NCI-H1105 (cell line): Measurements from ENCODE around the gene STAT3.
A peak's percentile ranks its signal among the peaks of the same experiment; 100 is the strongest.
"Not testable (repeated sequence)": the region's sequence is repeated elsewhere in the genome, so short reads cannot be mapped to it uniquely, and the experiment has no call there.

Source experiments
- DNase-seq: peaks from one replicate; lab custom pipeline; 2025; lab: John Stamatoyannopoulos, UW

The STAT3 gene

DNA sequence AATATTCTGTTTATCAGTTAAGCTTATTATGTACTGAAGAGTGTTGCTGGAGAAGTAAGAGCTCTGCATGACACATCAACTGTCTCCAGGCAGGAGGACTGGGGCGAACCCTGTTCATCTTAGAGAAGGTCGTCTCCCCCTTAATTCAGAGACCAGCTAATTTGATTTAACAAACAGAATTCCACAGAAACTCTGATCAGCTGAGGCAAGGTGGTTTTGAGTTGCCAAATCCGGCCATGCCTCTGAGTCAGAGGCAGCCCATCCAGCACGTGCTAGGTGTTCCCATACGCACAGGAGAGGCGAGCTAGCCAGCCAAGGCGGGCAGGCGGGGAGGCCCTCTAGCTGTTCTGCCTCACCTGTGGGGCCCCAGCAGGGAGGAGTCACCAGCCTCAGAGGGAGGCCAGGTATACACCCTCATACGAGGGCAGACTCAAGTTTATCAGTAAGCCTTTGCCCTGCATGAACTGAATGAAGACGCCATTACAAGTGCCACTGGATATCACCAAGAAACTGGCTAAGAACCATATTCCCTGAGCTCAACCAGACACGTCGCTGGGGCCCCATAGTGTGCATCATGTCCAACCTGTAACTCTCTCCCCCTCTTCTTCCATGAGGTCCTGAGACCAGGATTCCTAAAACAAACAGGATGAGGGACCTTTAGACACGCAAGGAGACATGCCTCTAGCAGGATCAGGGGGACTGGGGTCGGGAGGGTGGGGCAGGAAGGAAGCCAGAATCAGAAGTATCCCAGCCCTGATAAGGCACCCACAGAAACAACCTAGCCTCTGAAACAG is 74.3 kb downstream of the STAT3 start:
- no peak for DNase-seq

DNA sequence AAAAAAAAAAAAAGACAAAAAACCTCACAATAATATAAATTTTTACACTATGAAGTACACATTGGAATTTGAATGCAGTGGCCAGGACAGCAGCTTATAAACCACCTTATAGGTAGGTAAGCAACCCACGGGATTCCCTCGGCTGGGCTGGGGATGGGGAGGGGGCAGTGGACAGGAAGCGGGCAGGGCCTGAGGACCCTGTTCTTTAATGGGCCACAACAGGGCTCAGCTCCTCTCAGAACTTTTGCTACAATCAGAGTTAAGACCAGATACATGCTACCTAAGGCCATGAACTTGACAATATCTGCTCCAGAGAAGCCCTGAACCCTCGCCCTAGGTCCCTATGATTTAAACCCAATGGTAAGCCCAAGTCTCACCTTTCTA is 74.9 kb downstream of the STAT3 start:
- DNase-seq: no peak

DNA sequence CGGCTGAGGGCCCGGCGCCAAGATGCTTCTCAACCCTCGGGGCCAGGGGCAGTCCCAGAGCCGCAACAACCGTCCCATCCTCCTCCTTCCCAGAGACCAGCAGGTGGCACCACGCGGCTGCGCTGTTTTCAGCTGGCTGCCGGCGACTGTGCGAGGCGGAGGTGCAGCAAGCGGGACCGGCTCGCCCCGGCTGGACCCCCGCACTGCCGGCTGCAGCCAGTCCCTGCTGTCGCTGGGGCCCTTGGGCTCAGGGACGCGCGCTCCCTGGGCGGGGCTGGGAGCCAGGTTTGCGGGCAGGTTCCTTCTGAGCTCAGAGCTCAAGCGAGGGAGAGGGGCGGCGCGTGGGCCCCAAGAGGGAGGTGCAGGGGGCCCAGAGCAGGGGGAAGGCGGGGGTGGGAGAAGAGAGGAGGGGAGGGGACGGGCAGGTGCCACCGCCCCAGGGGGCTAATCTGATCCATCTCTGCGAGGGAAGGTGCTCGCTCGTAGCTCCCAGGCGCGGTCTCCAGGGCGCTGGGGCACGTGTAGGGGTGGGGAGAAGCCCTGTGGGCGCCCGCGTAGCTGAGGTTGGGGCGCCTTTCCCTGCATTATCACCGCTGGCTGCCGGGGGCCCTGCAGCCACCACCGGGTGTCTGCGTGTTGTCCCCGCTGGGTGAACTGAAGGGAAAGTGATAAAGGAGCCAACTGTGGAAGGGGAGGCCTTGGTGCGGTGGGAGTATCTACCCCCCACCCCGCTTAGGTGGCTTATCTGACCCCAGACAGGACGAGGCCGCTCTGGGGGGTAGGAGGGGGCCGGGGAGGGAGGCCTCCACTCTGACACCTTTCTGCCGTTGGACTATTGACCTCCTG is 75.7 kb downstream of the STAT3 start:
- peak; percentile 87 for DNase-seq

DNA sequence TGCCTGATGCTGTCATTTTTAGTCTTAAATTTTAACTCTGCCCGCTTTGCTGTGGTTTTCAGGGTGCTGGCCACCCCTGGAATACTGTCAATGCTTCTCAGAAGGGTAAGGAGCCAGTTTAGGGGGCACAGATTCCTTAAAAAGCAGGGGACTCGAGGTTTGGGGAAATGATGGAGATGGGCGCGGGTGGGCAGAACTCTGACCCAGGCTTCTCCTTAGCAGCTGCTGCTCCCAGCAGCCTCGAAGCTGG is 76.3 kb downstream of the STAT3 start:
- DNase-seq: no peak

DNA sequence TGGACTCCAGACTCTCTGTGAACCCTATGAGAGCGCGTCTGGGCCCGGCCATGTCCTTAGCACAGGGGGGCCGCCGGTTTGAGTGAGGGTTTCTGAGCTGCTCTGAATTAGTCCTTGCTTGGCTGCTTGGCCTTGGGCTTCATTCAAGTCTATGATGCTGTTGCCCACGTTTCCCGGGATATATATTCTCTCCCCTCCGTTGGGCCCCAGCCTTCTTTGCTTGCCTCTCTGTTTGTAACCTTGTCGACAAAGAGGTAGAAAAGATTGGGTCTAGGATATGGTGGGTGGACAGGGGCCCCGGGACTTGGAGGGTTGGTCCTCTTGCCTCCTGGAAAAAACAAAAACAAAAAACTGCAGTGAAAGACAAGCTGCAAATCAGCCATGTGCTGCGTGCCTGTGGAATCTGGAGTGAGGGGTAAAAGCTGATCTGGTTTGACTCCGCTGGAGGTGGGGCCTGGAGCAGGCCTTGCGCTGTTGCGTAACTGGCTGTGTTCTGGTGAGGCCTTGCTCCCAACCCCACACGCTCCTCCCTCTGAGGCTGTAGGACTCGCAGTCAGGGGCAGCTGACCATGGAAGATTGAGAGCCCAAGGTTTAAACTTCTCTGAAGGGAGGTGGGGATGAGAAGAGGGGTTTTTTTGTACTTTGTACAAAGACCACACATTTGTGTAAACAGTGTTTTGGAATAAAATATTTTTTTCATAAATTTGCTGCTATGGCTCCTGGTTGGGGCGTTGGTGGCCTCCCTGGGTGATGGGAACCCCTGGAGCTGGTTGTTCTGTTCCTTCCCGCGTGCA is 76.8 kb downstream of the STAT3 start:
- DNase-seq: no peak

DNA sequence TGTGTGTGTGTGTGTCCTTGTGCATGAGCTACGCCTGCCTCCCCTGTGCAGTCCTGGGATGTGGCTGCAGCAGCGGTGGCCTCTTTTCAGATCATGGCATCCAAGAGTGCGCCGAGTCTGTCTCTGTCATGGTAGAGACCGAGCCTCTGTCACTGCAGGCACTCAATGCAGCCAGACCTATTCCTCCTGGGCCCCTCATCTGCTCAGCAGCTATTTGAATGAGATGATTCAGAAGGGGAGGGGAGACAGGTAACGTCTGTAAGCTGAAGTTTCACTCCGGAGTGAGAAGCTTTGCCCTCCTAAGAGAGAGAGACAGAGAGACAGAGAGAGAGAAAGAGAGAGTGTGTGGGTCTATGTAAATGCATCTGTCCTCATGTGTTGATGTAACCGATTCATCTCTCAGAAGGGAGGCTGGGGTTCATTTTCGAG is 77.4 kb downstream of the STAT3 start:
- DNase-seq: no peak

DNA sequence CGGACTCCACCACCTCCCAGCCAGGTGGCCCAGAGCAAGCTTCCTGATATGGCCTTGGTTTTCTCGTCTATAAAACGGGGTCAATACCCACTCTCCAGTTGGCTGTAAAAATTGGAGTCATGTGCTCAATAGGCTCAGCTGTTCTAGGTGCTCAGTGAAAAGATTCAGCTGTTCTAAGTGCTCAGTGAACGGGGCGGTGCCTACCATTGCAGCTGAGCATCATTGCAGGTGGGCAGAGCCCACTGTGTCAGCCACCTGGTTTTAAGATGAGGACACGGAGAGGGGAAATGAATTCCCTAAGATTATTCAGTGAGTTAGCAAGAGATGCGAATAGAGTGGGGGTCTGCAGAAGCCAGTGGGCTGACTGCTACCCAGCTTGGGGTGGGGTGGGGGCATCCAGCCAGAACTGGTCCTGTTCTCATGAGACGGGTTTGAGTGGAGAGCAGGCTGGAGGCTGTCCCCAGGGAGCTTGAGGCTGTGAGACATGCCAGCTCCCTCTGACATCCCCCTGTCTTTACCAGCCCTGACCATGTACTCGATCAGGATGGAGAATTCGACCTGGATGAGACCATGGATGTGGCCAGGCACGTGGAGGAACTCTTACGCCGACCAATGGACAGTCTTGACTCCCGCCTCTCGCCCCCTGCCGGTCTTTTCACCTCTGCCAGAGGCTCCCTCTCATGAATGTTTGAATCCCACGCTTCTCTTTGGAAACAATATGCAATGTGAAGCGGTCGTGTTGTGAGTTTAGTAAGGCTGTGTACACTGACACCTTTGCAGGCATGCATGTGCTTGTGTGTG is 78.1 kb downstream of the STAT3 start:
- DNase-seq: no peak

DNA sequence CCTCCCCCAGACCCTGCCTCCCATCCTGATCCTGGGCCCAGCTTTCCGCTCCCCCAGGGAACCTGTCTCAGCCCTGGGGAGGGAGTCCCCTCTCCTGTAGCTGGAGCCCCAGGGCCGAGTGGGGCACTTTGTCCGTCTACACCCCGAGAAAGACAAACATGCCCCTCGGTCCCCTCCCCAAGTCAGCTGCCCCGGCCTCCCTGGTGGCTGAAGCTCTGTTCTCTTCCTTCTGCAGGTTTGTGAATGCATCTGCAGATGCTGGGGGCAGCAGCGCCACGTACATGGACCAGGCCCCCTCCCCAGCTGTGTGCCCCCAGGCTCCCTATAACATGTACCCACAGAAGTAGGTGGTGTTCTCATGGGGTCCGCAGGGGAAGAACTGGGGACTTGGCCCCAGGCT is 79.1 kb downstream of the STAT3 start:
- DNase-seq: no peak

DNA sequence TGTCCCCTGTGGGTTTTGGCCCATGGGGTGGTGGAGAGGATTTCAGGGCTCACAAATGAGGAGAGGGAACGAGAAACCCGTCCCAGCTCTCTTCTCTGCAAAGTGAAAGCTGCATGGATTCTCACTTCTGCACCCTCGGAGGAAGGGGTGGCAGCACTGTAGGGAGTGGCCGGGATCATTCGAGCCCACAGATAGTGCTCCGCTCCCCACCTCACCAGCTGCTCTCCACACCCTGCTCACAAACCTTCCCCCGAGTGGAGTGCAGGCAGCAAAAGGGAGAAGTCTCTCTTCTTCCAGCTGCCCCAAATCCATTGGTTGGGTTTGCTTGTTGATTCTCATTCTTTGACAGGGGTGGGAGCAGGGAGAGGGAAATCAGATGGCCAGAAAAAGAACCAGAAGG is 79.8 kb downstream of the STAT3 start:
- no peak for DNase-seq

DNA sequence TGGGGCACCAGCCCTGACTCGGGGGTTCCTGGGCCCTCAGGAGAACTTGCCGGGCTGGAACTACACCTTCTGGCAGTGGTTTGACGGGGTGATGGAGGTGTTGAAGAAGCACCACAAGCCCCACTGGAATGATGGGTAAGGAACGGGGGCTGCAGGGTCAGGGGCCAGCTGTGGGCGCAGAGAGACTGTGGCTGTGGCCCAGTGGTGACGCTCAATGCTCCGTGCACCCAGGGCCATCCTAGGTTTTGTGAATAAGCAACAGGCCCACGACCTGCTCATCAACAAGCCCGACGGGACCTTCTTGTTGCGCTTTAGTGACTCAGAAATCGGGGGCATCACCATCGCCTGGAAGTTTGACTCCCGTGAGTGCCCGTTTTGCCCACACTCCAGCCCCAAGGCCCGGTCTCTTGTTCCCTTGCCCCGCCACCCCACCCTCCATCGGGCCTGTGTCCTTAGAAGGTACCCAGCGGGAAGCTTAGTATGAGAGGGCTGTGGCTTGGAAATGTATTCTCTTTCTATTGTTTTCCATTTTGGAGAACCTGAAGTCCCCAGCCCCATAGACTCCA is 80.8 kb downstream of the STAT3 start:
- no peak for DNase-seq

DNA sequence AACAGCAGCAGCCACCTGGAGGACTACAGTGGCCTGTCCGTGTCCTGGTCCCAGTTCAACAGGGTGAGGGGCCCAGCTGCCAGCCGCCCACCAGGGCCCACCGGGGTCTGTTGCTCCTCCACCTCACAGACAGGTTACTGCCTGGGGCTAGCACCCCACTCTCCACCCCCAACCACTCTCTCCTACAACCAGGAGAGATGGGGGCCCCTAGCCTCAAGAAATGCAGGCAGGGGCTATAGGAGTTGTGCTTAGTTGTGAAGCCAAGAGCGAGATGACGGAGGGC is 81.9 kb downstream of the STAT3 start:
- DNase-seq: no peak

DNA sequence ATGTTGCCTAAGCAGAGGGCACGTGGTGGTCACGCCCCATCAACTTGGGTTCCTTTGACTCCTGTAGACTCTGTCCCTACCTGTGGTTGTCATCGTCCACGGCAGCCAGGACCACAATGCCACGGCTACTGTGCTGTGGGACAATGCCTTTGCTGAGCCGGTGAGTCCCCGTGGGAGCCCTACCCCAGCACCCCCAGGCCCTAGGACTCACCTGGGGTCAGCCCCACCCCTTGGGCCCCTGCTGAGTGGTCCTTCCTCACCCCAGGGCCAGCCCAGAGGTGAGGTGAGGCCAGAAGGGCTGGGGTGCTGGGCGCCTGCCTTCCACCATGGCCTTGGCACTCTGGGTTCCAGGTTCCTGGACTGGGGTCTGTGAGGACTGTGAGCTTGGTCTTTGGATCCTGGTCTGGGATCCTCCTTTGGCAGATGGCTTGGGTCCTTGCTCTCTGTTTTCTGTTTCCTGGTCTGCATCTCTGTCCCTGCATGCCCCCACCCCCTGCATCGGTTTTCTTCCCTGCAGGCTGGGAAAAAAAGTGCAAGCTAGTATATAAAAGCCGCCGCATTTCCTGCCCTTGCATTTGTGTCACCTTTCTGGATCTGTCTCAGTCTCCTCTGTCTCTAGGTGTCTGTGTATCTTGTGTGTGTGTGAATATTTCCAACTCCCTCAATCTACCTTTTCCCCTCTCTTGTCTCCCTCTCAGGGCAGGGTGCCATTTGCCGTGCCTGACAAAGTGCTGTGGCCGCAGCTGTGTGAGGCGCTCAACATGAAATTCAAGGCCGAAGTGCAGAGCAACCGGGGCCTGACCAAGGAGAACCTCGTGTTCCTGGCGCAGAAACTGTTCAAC is 82.5 kb downstream of the STAT3 start:
- DNase-seq: no peak

DNA sequence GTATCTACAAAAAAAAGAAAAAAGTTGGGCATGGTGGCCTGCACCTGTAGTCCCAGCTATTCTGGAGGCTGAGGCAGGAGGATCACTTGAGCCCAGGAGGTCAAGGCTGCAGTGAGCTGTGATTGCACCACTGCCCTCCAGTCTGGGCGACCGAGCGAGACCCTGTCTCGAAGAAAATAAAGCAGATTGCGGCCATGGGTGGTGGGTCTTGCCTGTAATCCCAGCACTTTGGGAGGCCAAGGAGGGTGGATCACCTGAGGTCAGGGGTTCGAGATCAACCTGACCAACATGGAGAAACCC is 83.3 kb downstream of the STAT3 start:
- not testable (repeated sequence) for DNase-seq

DNA sequence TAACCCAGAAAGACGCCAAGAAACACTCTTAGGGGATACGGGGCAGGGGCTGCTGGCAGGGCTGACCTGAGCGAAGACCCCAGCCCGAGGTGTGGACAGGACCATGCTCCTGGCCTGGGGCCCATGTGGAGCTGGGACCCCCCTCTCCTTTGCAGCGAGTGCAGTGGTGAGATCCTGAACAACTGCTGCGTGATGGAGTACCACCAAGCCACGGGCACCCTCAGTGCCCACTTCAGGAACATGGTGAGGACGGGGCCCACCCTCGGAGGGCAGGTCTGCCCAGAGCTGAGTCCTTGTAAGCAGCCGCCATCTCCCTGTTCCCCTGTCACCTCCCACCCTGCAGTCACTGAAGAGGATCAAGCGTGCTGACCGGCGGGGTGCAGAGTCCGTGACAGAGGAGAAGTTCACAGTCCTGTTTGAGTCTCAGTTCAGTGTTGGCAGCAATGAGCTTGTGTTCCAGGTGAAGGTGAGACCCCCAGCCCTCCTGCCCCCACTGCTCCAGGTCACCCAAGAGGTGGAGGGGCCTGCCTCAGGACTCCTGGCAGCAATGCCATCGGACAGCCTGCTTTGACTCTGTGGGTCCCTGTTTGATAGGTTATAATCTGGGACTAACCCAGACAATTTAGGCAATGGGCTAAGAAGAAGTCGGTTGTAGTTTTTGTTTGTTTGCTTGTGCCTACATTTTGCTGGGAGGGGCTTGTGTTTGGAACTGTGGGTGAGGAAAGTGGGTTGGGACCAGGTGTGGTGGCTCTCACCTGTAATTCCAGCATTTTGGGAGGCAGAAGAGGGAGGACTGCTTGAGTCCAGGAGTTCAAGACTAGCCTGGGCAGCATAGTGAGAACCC is 83.8 kb downstream of the STAT3 start:
- no peak for DNase-seq

DNA sequence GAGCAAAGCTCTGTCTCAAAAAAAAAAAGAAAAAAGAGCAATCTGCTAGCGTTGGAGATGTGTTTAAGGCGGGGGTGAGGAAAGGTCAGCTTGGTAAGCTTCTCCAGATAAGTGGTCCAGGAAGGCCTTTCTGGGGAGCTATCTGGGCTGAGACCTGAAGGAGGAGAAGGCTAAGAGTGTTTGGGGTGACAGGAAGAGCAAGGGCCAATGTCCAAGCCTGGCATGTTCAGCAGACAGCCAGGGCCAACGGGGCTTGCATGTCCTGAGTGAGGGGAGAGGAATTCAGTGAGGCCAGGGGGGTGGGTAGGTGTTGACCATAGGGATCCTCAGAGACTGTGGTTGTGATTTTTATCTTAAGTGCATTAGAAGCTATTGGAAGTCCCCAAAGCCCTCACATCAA is 84.5 kb downstream of the STAT3 start:
- DNase-seq: no peak

DNA sequence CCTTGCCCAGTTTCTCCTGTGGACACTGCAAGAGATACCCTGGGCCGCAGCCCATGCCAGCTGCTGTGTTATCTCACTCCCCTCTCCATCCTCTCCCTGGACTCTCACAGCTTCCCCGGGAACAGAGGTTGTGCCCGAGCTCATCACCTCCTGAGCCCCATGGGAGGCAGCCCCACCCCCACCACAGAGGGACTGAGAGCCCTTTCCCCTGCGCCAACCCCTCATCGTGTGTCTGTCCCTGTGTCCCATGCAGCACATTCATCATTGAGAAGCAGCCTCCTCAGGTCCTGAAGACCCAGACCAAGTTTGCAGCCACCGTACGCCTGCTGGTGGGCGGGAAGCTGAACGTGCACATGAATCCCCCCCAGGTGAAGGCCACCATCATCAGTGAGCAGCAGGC is 87.2 kb downstream of the STAT3 start:
- DNase-seq: no peak

DNA sequence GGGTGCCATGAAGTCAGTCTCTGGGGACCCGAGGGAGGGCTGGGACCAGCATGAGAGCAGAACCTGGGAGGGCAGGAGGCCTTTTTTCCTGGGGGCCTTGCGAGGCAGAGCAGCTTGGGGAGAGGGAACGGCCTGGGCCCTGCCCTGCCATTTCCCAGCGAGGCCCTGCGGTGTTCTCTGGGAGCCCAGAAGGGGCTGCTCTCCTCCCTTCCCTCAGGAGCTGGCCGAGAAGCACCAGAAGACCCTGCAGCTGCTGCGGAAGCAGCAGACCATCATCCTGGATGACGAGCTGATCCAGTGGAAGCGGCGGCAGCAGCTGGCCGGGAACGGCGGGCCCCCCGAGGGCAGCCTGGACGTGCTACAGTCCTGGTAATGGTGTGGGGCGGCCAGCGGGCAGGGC is 88.3 kb downstream of the STAT3 start:
- not testable (repeated sequence) for DNase-seq

DNA sequence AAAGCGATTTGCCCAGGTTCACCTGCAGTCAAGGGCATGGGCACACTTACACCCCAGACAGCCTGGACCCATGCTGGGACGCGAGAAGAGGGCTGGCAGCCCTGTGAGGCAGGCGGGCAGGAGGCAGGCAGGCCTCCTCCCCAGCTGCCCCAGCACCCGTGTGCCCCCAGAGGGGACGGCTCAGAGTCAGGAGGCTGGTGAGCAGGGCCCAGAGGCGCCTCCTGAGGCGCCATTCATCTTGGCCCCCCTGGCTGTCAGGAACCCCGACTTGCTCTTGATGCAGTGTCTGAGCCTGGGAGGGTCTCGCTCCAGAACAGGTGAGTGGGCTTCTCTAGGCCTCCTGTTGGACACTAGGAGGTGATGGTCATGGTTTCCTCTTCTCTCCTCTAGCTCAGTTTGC is 88.9 kb downstream of the STAT3 start:
- not testable (repeated sequence) for DNase-seq

DNA sequence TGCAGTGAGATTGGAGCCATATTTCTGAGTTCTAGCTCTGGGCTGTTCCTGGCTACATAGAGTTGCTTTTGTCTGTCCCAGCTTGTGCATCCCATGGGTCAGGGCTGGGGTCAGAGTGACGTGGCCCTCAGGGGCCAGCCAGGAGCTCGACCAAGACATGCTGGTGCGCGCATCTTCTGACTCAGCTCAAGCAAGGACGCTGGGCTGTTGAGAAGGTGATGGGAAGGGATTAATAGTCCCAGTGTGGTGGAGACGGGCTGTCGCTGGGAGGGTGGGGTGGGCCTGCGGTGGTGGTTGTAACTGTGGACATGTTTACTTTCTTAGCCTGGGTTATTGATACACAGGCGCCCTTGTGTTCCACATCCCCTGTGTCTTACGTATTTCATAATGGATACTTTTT is 90.5 kb downstream of the STAT3 start:
- DNase-seq: not testable (repeated sequence)

DNA sequence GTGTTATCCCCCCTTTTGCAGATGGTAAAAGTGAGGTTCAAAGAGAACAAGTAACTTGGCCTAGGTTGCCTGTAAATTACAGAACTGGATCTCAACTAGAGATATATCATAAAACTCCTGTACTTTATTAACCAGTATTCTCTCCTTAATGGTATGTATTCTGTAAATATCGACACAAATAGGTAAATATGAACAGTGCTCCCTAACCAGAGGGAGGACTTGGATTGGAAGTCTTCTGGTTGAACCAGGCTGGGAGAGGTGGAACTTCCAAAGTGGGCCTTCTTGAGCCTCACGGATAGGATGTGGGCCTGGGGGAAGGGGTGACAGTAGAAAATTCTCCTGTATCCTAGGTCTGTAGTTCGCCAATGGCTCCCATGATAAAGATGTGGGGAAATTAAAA is 92.2 kb downstream of the STAT3 start:
- DNase-seq: no peak
